NCI-H524 (cell line): ENCODE measurements around the gene SLC4A9.
"Not testable (repeated sequence)": the region's sequence is repeated elsewhere in the genome, so short reads cannot be mapped to it uniquely, and the experiment has no call there.

ENCODE experiments used
- DNase-seq, 2 experiments: peaks; one replicate each; lab custom pipeline; 2025; lab: John Stamatoyannopoulos, UW

The SLC4A9 gene

DNA sequence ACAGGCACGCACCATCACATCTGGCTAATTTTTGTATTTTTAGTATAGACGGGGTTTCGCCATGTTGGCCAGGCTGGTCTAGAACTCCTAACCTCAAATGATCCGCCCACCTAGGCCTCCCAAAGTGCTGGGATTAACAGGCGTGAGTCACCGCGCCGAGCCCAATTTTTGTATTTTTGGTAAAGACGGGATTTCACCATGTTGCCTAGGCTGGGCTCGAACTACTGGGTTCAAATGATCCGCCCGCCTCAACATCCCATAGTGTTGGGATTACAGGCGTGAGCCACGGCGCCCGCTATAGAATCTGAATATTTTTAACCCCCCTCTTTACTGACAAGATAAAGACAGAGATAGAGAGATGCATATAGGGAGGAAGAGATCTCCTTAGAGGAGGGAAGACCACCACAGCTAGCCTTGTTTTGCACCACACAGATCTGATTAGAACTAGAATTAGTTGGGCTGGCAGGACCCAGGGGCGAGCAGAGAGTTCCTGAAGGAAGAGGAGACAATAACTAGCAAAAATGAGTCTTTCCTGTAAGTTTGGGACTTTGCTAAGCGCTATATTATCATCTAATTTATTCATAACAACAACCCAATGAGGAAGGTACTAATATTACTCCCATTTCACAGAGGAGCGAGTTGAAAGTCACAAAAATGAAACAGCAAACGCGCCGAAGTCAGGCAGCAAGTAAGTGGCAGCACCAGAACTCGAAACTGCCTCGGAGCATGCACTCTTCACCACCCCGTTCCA, 40.2 kb downstream of the SLC4A9 start:
- DNase-seq = peak in 1 of 2 experiments; percentile 49

DNA sequence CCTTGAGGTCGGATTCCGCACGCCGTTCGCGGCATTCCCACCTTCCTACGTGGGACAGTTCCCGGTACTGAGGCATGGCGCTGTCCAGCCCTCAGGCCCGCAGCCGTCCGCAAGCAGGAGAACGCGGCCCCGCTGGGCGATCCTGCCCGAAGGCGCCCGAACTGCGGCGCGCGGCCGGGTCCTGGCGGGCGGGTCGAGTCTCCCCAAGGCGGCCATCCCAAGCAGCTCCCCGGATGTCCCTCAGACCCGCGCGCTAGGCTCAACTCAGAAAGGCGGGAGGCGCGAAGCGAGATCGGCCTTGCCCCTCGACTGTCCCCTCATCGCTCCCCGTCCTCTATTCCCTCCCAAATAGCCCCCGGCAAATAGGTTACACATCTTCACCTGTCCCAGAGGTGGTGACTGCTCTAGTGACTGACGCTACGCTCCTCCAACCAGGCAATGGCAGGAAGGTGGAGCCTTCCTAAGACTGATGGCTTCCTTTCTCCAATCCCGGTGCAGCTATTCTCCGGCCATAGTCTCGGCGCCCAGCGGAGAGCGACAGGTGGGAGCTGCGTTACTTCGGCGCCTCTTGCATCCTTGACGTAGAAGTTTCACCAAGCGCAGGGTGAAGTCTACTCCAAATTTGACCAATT, 40.9 kb downstream of the SLC4A9 start:
- peak; percentile 89 to 94 for DNase-seq

DNA sequence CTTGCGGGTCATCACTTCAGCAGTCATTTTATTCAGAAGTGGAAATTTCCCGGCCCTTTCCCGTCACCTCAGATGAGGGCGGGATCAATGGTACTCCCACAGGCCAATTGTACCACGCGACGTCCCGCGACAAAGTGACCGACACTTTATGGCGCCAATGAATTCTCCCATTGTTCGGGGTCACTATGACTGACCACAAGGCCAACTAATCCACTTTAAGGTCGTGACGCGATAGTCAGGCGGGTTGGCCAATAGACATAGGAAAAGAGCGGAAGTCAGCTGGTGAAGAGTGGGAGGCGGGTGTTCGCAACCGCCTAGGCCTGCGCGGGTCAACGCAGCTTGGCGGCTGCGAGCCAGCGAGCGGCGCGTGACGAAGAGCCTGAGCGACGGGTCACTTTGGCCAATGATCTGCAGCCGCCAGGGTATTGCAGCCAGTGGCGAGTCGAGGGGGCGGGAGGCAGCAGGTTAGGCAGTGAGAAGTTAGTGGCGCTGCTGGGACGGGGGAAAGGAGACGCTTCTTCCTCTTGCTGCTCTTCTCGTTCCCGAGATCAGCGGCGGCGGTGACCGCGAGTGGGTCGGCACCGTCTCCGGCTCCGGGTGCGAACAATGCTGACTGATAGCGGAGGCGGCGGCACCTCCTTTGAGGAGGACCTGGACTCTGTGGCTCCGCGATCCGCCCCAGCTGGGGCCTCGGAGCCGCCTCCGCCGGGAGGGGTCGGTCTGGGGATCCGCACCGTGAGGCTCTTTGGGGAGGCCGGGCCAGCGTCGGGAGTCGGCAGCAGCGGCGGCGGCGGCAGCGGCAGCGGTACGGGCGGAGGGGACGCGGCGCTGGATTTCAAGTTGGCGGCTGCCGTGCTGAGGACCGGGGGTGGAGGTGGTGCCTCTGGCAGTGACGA, 41.6 kb downstream of the SLC4A9 start, which contains the start of gene ANKHD1:
ANKHD1 (plus strand) TSS at position 472 of the 896 bp plus-strand sequence; CDS start at position 607, 135 bp downstream.
- DNase-seq = peak; percentile 99 to 100

DNA sequence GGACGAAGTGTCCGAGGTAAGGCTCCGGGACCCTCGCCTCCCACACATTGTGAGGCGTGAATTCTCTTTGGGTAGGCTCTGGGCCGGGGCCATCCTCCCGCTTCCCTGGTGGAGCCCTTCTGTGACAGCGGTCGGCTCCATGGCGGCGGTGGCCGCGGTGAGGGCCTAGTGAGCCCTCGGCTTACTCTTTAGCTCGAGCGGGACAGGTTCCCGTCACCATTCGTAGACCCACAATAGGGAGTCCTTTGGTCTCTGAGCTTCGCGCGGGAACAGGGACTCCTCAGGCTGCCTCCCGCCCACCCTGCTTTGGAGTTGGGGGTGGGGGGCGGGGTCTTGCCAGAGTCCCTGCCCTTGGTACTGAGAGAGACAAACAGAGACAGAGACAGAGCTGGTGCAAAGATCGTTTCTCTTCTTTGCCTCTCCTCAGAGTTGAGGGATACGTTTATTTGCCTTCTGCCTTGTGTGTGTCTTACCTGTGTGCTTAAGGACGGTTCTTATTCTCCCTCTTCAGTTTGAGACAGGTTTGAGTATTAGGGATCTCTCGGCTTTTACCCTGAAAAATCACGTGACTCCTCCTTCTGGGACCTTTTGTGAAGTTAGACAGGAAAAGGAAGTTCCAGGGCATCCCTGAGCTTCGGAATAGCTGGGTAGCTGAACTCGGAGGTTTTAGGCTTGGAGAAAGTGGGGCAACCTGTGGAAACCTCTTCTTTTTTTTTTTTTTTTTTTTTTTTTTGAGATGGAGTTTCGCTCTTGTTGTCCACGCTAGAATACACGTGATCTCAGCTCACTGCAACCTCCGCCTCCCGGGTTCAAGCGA, 42.5 kb downstream of the SLC4A9 start:
- DNase-seq = peak in 1 of 2 experiments; percentile 58

DNA sequence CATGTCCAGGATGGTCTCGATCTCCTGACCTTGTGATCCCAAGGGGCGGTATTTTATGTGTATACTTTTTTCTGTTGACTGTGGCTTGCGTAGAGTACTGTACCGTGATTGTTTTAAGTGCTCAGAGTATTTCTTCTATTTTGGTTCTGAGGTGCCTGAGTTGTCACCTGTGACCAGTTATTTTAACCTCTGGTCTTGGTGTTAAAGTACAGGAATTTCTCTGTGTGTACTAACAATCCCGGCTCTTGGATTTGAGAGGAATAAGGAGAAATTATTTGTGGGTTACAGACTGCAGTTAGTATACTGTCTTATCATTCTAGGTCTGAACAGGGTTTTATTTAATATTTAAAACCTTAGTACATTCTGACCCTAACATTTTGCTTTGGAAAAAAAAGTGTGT, 43.6 kb downstream of the SLC4A9 start:
- DNase-seq = no peak

DNA sequence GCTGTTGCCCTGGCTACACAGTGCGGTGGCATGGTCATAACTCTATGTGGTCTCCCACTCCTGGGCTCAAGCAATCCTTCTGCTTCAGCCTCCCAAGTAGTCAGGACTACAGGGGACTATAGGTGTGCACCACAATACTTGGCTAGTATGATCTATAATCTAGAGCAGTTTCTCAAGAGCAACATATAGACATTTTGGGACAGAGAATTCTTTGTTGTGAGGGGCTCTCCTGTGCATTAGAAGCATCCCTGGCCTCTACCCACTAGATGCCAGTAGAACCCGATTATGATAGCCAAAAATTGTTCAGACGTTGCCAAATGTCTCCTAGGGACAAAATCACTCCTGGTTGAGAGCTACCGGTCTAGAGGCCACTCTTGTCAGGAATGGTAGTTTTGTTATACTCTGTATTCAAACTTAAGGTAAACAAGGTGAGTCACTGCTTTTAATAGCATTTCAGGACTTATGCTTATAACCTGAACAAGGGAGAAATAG, 48.8 kb downstream of the SLC4A9 start:
- DNase-seq = no peak

DNA sequence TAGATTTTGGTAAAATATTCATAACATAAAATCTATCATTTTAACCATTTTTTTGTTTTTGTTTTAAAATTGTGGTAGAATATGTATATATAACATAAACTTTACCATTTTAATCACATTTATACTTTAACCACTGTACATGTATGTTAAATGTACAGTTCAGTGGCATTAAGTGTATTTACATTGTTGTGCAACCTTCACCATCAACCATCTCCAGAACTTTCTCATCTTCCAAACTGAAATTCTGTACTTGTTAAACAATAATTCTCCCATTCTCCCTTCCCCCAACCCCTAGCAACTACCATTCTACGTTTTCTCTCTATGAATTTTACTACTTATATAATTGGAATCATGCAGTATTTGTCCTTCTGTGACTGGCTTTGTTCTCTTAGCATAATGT, 53.2 kb downstream of the SLC4A9 start:
- DNase-seq = no peak

DNA sequence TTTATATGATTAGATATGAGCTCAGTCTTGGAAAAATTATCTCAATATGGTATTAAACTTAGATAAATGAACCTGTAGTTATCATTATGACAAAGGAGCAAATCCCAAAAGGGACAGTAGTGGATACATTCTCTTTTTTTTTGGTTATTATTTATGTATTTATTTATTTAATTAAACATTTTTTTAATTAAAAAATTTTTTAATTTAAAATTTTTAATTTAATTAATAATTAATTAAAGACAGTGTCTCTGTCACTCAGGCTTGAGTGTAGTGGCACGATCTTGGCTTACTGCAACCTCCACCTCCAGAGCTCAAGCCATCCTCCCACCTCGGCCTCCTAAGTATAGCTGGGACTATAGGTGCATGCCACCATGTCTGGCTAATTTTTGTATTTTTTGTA, 57.2 kb downstream of the SLC4A9 start:
- DNase-seq = no peak

DNA sequence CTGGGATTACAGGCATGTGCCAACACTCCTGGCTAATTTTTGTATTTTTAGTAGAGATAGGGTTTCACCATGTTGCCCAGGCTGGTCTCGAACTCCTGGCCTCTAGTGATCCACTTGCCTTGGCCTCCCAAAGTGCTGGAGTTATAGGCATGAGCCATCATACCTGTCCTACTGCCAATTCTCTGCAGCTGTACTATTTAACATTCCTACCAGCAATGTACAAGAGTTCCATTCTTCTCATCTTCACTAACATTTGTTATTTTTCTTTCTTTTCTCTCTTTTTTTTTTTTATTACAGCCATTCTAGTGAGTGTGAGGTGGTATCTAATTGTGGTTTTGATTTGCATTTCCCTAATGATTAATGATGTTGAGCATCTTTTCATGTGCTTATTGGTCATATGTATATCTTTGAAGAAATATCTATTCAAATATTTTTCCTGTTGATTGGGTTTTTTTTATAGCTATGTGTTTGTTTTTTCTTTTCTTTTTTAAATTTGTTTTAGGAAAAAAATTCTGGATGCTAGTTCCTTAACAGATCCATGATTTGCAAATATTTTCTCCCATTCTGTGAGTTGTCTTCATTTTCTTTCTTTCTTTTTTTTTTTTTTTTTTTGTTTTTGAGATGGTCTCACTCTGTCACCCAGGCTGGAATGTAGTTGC, 59.0 kb downstream of the SLC4A9 start:
- no peak for DNase-seq

DNA sequence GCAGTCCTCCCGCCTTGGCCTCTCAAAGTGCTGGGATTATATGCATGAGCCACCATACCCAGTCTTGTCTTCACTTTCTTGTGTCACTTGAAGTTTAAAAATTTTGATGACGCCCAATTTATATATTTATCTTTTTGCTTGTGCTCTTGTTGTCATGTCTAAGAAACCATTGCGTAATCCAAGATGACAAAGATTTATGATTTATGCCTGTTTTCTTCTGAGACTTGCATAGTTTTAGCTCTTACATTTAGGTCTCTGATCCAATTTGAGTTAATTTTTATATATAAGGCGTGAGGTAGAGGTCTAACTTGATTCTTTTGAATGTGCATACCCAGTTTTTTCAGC, 60.2 kb downstream of the SLC4A9 start:
- DNase-seq = no peak

DNA sequence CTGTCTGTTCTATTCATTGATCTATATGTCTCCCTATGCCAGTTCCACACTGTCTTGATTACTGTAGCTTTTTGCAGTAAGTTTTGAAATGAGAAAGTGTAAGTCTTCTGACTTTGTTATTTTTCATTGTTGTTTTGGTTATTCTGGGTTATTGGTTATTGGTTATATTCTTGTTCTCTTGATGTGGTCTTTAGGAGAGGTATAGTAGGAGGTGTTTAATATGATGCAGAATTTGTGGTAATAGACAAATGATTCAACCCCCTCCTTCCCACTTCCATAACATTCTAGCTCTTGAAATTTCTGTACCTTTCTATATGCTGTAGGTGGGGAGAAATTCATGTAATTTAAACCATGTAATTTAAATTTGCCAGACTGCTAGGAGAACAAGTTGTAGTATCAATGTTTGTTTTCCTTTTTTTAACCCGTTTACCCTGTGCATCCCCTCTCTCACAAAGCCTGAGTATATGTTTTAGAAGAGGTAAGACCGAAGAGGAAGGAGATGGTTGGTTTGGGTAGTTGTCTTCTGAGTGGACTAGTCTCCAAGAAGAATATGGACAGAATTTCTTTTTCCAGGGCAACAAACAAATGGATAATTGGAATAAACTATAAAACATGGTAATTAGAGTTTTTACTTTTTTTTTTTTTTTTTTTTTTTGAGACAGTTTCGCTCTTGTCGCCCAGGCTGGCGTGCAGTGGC, 60.8 kb downstream of the SLC4A9 start:
- DNase-seq = no peak

DNA sequence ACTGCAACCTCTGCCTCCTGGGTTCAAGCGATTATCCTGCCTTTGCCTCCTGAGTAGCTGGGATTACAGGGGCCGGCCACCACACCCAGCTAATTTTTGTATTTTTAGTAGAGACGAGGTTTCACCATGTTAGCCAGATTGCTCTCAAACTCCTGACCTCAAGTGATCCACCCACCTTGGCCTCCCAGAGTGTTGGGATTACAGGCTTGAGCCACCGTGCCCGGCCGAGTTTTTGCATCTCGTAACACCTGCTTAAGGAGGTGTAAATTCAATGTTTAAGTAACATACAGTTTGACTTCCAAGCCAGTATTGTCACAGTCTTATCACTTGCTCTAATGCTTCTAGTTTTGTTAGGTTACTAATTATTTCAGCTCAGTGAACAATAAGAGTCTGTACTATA, 61.4 kb downstream of the SLC4A9 start:
- not testable (repeated sequence) for DNase-seq

DNA sequence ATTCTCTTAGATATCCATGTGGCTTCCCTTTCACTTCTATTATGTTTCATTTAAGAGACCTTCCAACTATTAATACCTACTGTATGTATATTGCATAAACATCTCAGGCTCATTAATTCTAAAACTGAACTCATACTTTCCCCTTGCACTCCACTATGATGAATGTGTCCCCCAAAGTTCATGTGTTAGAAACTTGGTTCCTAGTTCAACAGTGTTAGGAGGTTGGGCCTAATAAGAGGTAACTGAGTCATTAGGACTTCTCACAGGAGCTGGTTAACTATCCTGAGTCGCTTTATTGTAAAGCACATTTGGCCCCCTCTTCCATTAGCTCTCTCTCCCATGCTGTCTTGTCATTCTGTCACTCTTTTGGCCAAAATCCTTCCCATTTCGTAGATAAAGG, 63.6 kb downstream of the SLC4A9 start:
- no peak for DNase-seq

DNA sequence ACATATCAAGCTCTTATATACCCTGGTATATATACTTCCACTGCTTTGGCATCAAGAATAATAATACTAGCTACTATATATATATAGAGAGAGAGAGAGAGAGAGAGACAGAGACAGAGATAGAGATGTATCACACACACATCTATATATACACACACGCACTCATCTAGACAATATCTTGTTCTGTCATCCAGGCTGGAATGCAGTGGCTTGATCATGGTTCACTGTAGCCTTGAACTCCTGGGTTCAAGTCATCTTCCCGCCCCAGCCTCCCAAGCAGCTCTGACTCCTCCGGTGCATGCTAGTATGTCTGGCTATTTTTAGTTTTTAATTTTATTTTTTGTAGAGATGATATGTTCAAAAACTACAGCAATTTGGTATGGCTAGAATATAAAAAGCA, 64.1 kb downstream of the SLC4A9 start:
- DNase-seq = no peak
